Activated T-helper 1 cell treated with anti-CD3 and anti-CD28 coated beads, Interleukin-2, amount 50 U/mL, for 16 hours (primary cell): Measurements from ENCODE around the gene SP8.
"Not testable (repeated sequence)": the region's sequence is repeated elsewhere in the genome, so short reads cannot be mapped to it uniquely, and the experiment has no call there.

Experiments
- DNase-seq, 2 donors: peaks; one replicate each; pipeline ENCODE4 v3.0.0-alpha.2; 2020; ENCODE audit warnings: low read depth in 1 of 2, low spot score in 1 of 2

Gene SP8

DNA sequence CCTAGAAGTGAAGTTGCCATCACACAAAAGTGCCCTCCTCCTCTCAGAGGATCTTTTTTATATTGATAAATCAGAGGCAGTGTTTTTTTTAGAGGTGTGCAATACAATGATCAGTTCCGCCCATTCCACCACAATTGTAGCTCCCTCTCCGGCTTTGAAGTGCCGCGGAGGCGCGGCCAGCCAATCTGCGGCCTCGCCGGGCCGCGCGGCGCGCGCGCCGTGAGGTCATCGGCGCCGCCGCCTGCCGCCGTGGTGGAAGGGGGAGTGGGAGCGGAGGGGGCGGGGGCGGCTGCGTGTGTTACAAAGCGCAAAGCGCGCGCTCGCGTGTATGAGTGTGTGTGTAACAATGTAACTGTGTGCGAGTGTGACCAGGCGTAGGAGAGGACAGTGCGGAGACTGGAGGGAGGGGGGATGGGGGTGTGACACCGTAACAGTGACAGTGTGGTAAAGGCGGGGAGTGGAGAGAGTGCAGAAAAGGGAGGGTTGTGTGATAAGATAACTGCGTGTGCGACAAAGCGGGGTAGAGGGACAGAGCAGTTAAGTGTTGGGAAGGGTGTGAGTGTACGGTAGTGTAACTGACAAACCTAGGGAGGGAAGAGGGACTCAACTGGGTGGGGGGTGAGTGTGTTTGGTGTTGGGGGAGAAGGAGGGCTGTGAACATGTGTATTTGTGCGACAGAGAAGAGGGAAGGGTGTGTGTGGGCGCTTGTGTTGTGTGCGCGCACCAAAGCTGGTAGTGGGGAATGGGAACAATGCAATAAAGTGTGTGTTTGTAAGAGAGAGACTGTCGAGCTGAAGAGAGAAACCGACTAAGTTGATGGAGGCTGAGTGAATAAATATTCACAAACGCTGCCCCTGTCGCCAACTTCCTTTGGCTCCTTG lies at the start of gene SP8:
Gene SP8, minus strand, starts transcription at position 108 of the 881 bp plus-strand sequence. Its CDS starts 88 bp downstream, at position 20.
- DNase-seq: no peak

- not testable (repeated sequence) for DNase-seq
These were observed 49.7 kb upstream of the SP8 start for GRCh38 chr7:20836424-20836823.

- DNase-seq: no peak
These were observed 48.5 kb upstream of the SP8 start for GRCh38 chr7:20835111-20835750.

DNA sequence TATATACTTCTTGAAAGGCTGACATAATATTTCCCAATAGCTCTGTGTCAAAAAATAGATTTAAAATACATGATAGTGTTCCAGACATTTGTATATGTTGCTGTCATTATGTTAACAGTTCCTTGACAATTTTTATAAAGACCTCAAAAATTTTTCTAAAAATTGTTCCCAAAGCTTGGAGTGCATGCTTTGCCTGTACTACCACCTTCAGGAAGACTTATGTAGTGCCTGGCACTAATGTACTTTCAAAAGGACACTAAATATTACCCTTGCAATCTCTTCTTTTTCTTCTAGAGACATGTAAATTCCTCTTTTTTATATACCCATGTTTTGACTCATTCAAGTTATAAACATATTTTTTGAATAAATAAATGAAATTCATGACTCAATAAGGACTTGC lies 48.0 kb upstream of the SP8 start:
- no peak for DNase-seq

DNA sequence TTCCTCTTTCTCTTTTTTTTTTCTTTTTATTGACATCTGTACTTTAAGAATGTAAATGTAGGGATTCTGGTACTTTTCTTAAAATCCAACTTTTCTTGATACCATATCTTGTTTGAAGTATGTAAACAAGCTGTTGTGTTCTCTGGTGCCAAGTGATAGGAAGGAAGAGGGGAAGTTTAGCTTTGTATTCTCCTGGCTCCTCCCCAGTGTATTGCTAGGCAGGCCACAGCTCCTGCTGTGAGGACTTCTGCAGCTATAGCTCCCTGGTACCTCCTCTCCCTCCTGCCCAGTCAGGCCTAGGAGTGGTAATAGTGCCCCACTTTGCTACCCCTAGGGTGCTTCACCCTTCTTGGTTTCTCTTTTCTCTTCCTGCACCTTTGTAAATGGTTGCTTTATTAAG lies 45.3 kb upstream of the SP8 start:
- no peak for DNase-seq

GRCh38 chr7:20831451-20831850 lies 44.8 kb upstream of the SP8 start:
- DNase-seq: no peak

- DNase-seq: no peak
These were observed 42.3 kb upstream of the SP8 start for GRCh38 chr7:20828947-20829346.

- no peak for DNase-seq
These were observed 40.5 kb upstream of the SP8 start for GRCh38 chr7:20827172-20827571.

DNA sequence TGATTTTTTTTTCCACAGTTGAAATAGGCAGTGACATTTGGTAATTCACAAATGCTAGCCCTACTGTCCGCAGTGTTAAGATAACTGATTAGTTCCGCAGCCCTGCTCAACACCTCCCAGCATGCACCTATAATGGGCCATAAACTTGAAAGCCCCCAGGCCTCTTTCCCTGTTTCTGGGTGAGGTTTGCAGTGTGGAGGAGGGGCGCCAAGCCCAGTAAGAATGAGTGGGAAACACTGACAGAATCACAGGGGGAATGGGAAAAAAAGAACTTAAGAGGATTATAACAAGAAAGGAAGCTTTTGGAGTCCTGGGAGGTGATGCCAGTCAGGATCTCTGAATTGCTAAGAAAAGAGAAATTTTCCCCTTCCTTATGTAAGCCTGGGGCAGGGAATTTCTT lies 39.6 kb upstream of the SP8 start:
- DNase-seq: no peak

DNA sequence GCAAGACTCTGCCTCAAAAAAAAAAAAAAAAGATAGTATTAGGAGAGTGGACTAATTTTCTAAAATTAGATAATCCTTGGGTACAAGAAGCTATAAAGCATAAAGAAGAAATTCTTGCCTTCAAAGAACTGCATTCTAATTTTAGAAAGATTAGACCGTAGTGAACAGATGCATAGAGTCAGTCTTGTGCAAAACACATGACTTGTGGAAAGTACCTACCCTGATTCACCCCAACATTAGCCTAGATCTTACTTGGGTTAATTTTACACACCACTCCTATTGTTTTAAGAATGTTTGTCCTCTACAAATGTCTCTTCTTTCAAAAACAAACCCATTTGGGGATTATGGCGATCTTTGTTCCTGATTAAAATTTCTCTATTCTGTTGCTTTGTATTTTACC lies 38.9 kb upstream of the SP8 start:
- no peak for DNase-seq

DNA sequence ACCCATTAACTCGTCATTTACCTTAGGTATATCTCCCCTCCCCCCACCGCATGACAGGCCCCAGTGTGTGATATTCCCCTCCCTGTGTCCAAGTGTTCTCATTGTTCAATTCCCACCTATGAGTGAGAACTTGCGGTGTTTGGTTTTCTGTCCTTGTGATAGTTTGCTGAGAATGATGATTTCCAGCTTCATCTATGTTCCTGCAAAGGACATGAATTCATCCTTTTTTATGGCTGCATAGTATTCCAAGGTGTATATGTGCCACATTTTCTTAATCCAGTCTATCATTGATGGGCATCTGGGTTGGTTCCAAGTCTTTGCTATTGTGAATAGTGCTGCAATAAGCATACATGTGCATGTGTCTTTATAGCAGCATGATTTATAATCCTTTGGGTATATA lies 34.7 kb upstream of the SP8 start:
- not testable (repeated sequence) for DNase-seq

GRCh38 chr7:20816372-20816959 lies 29.8 kb upstream of the SP8 start:
- DNase-seq: no peak

DNA sequence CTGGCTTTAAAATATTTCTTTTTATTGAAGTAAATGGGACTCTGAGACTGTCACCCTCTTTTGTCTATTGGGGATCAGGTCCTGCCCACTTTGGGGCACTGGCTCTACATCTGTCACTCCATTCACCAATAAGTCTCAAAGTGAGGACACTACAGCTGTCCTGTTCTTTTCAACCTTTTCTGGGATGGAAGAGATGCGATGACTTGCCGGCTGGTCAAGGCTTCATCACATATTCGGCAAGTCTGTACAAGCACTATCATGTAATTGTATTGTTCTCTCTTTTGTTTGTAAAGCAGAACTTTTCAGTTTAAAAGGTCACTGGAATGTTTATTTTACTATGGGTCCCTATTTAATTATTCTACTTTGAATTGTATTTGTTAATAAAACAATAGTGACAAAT lies 17.7 kb upstream of the SP8 start:
- no peak for DNase-seq

- DNase-seq: no peak
These were observed 13.1 kb upstream of the SP8 start for GRCh38 chr7:20799566-20800366.

GRCh38 chr7:20798694-20799121 lies 12.0 kb upstream of the SP8 start:
- DNase-seq: no peak

- no peak for DNase-seq
These were observed 11.5 kb upstream of the SP8 start for GRCh38 chr7:20798081-20798693.

GRCh38 chr7:20797462-20798080 lies 10.9 kb upstream of the SP8 start:
- DNase-seq: no peak

- no peak for DNase-seq
These were observed 10.4 kb upstream of the SP8 start for GRCh38 chr7:20797042-20797461.

DNA sequence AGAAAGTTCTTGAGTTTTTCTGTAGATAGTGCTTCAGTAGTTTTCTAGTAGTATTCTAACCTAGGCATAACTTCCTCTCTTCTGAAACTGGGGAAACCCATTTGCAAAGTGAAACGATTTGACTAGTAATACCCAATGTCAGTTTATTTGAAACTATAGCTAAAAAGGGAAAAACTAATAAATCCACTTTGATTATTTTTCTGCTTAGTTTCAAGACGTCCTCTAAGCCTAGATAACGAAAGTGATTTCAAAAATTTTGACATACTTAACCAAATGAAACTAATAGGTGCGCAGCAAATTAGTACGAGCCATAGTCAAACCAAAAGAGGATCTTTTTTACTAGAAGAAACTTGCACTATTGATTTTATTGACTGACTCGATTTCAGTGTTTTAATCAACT lies 9.8 kb upstream of the SP8 start:
- no peak for DNase-seq

GRCh38 chr7:20795881-20796280 lies 9.2 kb upstream of the SP8 start:
- no peak for DNase-seq
